ENCODE measurements around the gene MAGEC1.

The MAGEC1 gene

GRCh38 chrX:141894733-141895132 is 9.0 kb upstream of the MAGEC1 start:
- Histone ChIP-seq H3K27me3 (ENCODE audit: insufficient read depth, low read length, poor library complexity, severe bottlenecking) (no peaks in the 10 kb centered on the region), H3K9me2 (replicated peaks; ENCODE audit: low read depth, low read length) (no peaks in the 10 kb centered on the region), H3K4me2 (ENCODE audit: low read depth, low read length, poor library complexity, severe bottlenecking) (no peak overlapping the region), H4K20me1 (ENCODE audit: insufficient read depth, low read length, poor library complexity, severe bottlenecking) (no peaks in the 10 kb centered on the region), H3K9me3 (ENCODE audit: insufficient read depth, low read depth, low read length) (no peaks in the 10 kb centered on the region), H3K4me1 (ENCODE audit: insufficient read depth, low read length, poor library complexity, severe bottlenecking) (no peaks in the 10 kb centered on the region), H3K9ac (ENCODE audit: low read depth, low read length, poor library complexity, severe bottlenecking) (no peak overlapping the region), H3K4me3 (ENCODE audit: low read length, poor library complexity, severe bottlenecking) (no peak overlapping the region), H3F3A (ENCODE audit: low read depth) (no peaks in the 10 kb centered on the region), H2AFZ (ENCODE audit: low read length) (no peak overlapping the region), H3K36me3 (ENCODE audit: insufficient read depth, low read length) (no peaks in the 10 kb centered on the region), H3K79me2 (ENCODE audit: insufficient read depth, low read length) (no peaks in the 10 kb centered on the region)
- TF ChIP-seq CTCF (conservative IDR thresholded peaks at IDR 0.05; ENCODE audit: low read length) (no peak), EZH2phosphoT487 (IDR thresholded peaks at IDR 0.05; ENCODE audit: borderline replicate concordance) (no peak)

- no peaks in the 10 kb centered on the region for H3K4me1 ChIP-seq (ENCODE audit: insufficient read depth, low read length, poor library complexity, severe bottlenecking)
- H3K4me2 ChIP-seq (ENCODE audit: low read depth, low read length, poor library complexity, severe bottlenecking): no peak overlapping the region
- TF ChIP-seq EZH2phosphoT487 (IDR thresholded peaks at IDR 0.05; ENCODE audit: borderline replicate concordance) (no peak), CTCF (conservative IDR thresholded peaks at IDR 0.05; ENCODE audit: low read length) (no peak)
These were observed 6.0 kb upstream of the MAGEC1 start for GRCh38 chrX:141897690-141898089.

GRCh38 chrX:141902366-141902765 is 1.3 kb upstream of the MAGEC1 start:
- Histone ChIP-seq H4K20me1 (ENCODE audit: insufficient read depth, low read length, poor library complexity, severe bottlenecking) (no peaks in the 10 kb centered on the region), H3K79me2 (ENCODE audit: insufficient read depth, low read length) (no peaks in the 10 kb centered on the region), H3K36me3 (ENCODE audit: insufficient read depth, low read length) (no peaks in the 10 kb centered on the region), H2AFZ (ENCODE audit: low read length) (no peak overlapping the region), H3K27me3 (ENCODE audit: insufficient read depth, low read length, poor library complexity, severe bottlenecking) (no peaks in the 10 kb centered on the region), H3K9me3 (ENCODE audit: insufficient read depth, low read depth, low read length) (no peaks in the 10 kb centered on the region), H3F3A (ENCODE audit: low read depth) (no peaks in the 10 kb centered on the region), H3K4me3 (ENCODE audit: low read length, poor library complexity, severe bottlenecking) (no peak overlapping the region), H3K4me1 (ENCODE audit: insufficient read depth, low read length, poor library complexity, severe bottlenecking) (no peaks in the 10 kb centered on the region), H3K9me2 (replicated peaks; ENCODE audit: low read depth, low read length) (no peaks in the 10 kb centered on the region), H3K4me2 (ENCODE audit: low read depth, low read length, poor library complexity, severe bottlenecking) (no peak overlapping the region), H3K9ac (ENCODE audit: low read depth, low read length, poor library complexity, severe bottlenecking) (no peak overlapping the region)
- TF ChIP-seq CTCF (conservative IDR thresholded peaks at IDR 0.05; ENCODE audit: low read length) (no peak), EZH2phosphoT487 (IDR thresholded peaks at IDR 0.05; ENCODE audit: borderline replicate concordance) (no peak)

More at GRCh38 chrX:141897690-141898089, 6.0 kb upstream of the MAGEC1 start:
- H3K9ac ChIP-seq (ENCODE audit: low read depth, low read length, poor library complexity, severe bottlenecking): no peak overlapping the region
- no peak overlapping the region for H2AFZ ChIP-seq (ENCODE audit: low read length)
- H3K9me2 ChIP-seq (replicated peaks; ENCODE audit: low read depth, low read length): no peaks in the 10 kb centered on the region
- H3K36me3 ChIP-seq (ENCODE audit: insufficient read depth, low read length): no peaks in the 10 kb centered on the region
- H4K20me1 ChIP-seq (ENCODE audit: insufficient read depth, low read length, poor library complexity, severe bottlenecking): no peaks in the 10 kb centered on the region
- no peaks in the 10 kb centered on the region for H3K27me3 ChIP-seq (ENCODE audit: insufficient read depth, low read length, poor library complexity, severe bottlenecking)
- no peaks in the 10 kb centered on the region for H3K9me3 ChIP-seq (ENCODE audit: insufficient read depth, low read depth, low read length)
- H3K79me2 ChIP-seq (ENCODE audit: insufficient read depth, low read length): no peaks in the 10 kb centered on the region
- H3K4me3 ChIP-seq (ENCODE audit: low read length, poor library complexity, severe bottlenecking): no peak overlapping the region
- no peaks in the 10 kb centered on the region for H3F3A ChIP-seq (ENCODE audit: low read depth)
